Measurements from ENCODE around the gene HIVEP1. TPM values are rescaled to one million over a fixed set of nuclear protein-coding genes. Genes with fewer than 3 reads are reported as not detected.
A peak's percentile ranks its signal among the peaks of the same experiment; 100 is the strongest.

HIVEP1 gene
- total RNA-seq, 6 donors from 2014 or later: 22.9 to 48.5 (median 30.4) TPM

DNA sequence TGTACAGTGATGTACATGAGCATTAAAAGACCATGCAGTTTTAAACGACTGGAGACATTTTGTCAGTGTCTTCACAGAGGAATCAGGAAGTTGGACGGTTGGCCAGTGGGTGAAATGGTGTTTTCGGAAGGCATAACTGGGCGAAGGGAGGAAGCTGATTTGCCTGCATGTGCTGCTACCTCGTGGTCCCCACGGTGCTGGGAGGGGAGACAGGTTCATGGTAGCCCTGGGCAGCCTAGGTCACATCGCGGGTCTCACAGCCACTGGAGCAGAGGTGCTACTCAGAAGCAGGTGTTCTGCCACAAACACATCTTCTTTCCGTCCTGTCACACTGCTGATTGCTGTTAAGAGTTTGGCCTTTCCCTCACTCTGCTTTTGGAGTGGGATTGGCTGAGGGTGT, 35.2 kb downstream of the HIVEP1 start:
- no peaks in the 10 kb centered on the region for H3K36me3 ChIP-seq
- no peak overlapping the region for H3K4me3 ChIP-seq
- DNase-seq (peak; percentile 25 to 58), ATAC-seq (ENCODE audit: low FRiP score in 2 of 2) (peak; percentile 25 to 37)
- TF ChIP-seq POLR2AphosphoS5 (IDR thresholded peaks at IDR 0.05) (no peak), POLR2A (IDR thresholded peaks at IDR 0.05) (no peak), EP300 (IDR thresholded peaks at IDR 0.05) (no peak)
- TF ChIP-seq, protein P1, sequence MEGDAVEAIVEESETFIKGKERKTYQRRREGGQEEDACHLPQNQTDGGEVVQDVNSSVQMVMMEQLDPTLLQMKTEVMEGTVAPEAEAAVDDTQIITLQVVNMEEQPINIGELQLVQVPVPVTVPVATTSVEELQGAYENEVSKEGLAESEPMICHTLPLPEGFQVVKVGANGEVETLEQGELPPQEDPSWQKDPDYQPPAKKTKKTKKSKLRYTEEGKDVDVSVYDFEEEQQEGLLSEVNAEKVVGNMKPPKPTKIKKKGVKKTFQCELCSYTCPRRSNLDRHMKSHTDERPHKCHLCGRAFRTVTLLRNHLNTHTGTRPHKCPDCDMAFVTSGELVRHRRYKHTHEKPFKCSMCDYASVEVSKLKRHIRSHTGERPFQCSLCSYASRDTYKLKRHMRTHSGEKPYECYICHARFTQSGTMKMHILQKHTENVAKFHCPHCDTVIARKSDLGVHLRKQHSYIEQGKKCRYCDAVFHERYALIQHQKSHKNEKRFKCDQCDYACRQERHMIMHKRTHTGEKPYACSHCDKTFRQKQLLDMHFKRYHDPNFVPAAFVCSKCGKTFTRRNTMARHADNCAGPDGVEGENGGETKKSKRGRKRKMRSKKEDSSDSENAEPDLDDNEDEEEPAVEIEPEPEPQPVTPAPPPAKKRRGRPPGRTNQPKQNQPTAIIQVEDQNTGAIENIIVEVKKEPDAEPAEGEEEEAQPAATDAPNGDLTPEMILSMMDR (IDR thresholded peaks at IDR 0.05): no peak
- H3K27me3 ChIP-seq: no peaks in the 10 kb centered on the region
- H3K4me1 ChIP-seq: peaks cover 6 to 27% (median 13%) of the 10 kb centered on the region in 4 donors
- H3K27ac ChIP-seq: no peak overlapping the region
- H3K9me3 ChIP-seq: no peaks in the 10 kb centered on the region
- WGBS, 2 donors: 82 to 84% methylated on average over 9 of the region's 9 CpGs

DNA sequence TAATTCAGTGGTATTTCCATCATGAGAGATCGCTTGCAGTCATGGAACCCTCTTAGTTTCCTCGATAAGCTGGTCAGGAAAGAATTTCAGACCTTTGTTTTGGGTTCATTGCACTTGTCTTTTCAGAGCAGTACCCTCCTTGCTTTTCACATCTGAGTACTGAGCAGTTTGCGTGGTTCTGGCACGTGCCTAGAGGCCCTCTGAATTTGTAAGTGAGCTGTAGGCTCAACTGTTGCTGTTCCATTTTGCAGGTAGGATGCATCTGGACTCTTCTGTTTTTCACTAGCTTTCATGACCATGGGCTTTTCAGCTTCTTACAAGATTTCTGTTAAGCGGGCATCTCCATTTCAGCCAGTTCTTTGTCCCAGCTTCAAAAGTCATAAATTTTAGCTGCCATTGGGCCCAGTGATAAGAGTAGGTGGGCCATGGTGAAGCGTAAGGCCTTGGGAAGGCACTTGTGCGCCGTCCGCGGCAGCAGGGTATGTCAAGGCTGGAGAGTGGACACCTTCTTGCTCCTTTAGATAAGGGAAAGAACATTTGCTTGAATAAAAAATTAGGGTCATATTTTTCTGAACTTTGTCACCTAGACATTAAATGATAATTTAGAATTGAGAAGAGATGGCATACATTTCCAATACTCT, 35.8 kb downstream of the HIVEP1 start:
- TF ChIP-seq POLR2AphosphoS5 (IDR thresholded peaks at IDR 0.05) (no peak), POLR2A (IDR thresholded peaks at IDR 0.05) (no peak), EP300 (IDR thresholded peaks at IDR 0.05) (no peak)
- TF ChIP-seq, protein P1 (IDR thresholded peaks at IDR 0.05): no peak
- DNase-seq (peak in 1 of 2 donors; percentile 41), ATAC-seq (ENCODE audit: low FRiP score in 2 of 2) (no peak)
- peaks cover 9 to 29% (median 16%) of the 10 kb centered on the region in 4 donors for H3K4me1 ChIP-seq
- H3K36me3 ChIP-seq: no peaks in the 10 kb centered on the region
- no peak overlapping the region for H3K4me3 ChIP-seq
- 96 to 97% methylated on average over 10 of the region's 10 CpGs for WGBS, 2 donors
- H3K27me3 ChIP-seq: no peaks in the 10 kb centered on the region
- H3K27ac ChIP-seq: no peak overlapping the region
- no peaks in the 10 kb centered on the region for H3K9me3 ChIP-seq

DNA sequence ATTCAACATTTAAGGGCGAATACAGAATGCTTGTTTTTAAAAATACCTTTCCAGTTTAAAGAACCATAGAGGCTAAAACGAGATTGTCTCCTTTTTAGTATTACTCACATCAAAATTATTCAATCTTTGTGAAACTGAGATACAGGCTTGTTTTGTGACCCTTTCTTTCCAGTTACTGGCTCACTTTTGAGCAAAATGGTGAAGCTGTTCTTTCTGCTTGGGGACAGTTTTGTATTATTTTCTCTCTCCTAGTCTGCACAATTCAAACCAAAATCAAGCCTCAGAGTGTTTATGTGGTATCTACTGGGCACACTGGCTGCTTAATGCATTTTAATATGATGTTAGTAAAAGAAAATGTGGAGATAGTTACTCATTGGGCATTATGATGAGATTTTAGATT, 36.5 kb downstream of the HIVEP1 start:
- ATAC-seq (ENCODE audit: low FRiP score in 2 of 2) (no peak), DNase-seq (no peak)
- no peaks in the 10 kb centered on the region for H3K9me3 ChIP-seq
- H3K4me3 ChIP-seq: no peak overlapping the region
- no peaks in the 10 kb centered on the region for H3K36me3 ChIP-seq
- peaks cover 9 to 29% (median 17%) of the 10 kb centered on the region in 4 donors for H3K4me1 ChIP-seq
- WGBS, 2 donors: 71 to 86% methylated on average over 2 of the region's 2 CpGs
- no peaks in the 10 kb centered on the region for H3K27me3 ChIP-seq
- TF ChIP-seq EP300 (IDR thresholded peaks at IDR 0.05) (no peak), POLR2AphosphoS5 (IDR thresholded peaks at IDR 0.05) (no peak)
- TF ChIP-seq, protein P1 (IDR thresholded peaks at IDR 0.05): no peak
- H3K27ac ChIP-seq: no peak overlapping the region

DNA sequence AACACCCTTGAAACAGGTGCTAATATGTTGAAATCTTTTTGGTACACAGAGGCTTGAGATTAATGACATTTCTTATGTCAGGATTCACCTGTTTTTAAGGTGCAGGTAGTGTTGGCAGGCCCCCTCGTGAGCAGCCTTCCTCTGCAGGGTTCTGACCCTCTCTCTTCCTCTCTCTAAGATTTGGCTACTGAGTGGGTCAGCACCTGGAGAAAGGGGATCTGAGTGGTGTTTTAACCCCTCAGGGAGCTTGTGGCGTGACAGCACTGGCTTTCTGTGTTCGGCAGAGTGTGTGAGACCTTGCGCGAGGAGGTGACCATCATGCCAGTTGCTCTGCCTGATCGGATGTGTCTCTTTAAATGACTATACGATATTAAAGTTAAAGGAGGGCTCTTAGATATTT, 37.1 kb downstream of the HIVEP1 start:
- Histone ChIP-seq H3K27me3 (no peaks in the 10 kb centered on the region), H3K4me1 (peaks cover 9 to 29% (median 17%) of the 10 kb centered on the region in 4 donors), H3K27ac (no peak overlapping the region), H3K36me3 (no peaks in the 10 kb centered on the region), H3K4me3 (no peak overlapping the region), H3K9me3 (no peaks in the 10 kb centered on the region)
- WGBS, 2 donors: 84 to 86% methylated on average over 7 of the region's 7 CpGs
- no peak for DNase-seq
- ATAC-seq (ENCODE audit: low FRiP score in 2 of 2): no peak
- TF ChIP-seq, protein P1 (IDR thresholded peaks at IDR 0.05): no peak
- no peak for TF ChIP-seq POLR2AphosphoS5 (IDR thresholded peaks at IDR 0.05)
- TF ChIP-seq POLR2A (IDR thresholded peaks at IDR 0.05): no peak
- no peak for TF ChIP-seq EP300 (IDR thresholded peaks at IDR 0.05)

DNA sequence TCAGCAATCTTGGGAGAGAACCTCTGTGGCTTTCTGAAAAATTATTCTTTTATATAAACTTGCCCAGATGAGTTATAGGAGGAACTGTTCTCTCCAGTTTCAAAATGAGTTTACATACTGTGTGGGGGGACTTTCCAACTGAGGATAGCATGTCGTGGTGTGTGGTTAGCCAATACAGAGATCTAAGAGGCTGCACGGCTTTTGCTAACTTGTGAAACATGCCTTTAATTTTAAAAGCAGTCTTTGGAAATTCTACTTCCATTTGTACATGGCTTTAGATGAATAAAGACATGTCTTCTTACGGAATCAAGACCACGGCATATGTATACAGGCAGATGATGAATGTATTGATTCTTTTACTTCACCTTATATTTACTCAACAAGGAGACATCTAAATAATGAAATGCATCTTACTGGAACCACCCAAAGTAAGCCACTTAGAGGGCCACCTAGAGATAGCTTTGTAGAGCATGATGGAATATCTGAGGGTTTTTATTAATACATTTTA, 39.8 kb downstream of the HIVEP1 start:
- no peaks in the 10 kb centered on the region for H3K9me3 ChIP-seq
- 51 to 62% methylated on average over 4 of the region's 4 CpGs for WGBS, 2 donors
- DNase-seq: no peak
- H3K27ac ChIP-seq: no peak overlapping the region
- ATAC-seq (ENCODE audit: low FRiP score in 2 of 2): peak in 1 of 2 donors; percentile 75
- no peaks in the 10 kb centered on the region for H3K27me3 ChIP-seq
- no peaks in the 10 kb centered on the region for H3K36me3 ChIP-seq
- H3K4me3 ChIP-seq: no peak overlapping the region
- H3K4me1 ChIP-seq: peaks cover 3 to 19% (median 13%) of the 10 kb centered on the region in 4 donors
- TF ChIP-seq EP300 (IDR thresholded peaks at IDR 0.05) (no peak), POLR2A (IDR thresholded peaks at IDR 0.05) (no peak), POLR2AphosphoS5 (IDR thresholded peaks at IDR 0.05) (no peak)
- TF ChIP-seq, protein P1 (IDR thresholded peaks at IDR 0.05): no peak

Data from upper lobe of left lung (tissue), 6 donors.